ENCODE data around the gene CCM2L. TPM values are rescaled to one million over a fixed set of nuclear protein-coding genes. Genes with fewer than 3 reads are reported as not detected.

CCM2L gene
- 2.8 TPM for total RNA-seq

DNA sequence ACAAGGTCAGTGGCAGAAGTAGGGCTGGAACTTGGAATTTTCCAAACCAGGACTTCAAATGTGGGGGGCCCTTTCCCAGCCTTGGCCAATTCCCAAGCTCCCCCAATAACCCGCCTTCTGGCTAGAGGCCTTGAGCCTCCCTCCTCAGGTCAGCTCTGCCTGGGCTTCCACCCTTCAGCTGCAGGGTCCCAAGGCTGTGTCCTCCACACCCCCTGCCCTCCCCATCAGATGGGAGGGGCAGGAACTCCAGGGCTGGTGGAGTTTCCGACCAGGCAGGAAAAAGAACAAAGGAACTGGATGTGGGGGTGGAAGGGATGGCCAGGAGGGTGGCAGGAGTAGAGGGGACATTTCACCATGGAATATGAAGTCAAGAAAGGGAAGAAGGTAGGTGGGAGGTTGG is at the start of gene CCM2L:
CCM2L (plus strand) TSS at position 338 of the 400 bp plus-strand sequence; CDS start at position 355, 17 bp downstream.

GRCh38 chr20:31967830-31968249 is 42.4 kb upstream of the CCM2L start, which contains the start of gene XKR7:
TSS of gene XKR7 (plus strand) at chr20:31968151. CDS start at chr20:31968176, 25 bp downstream.

GRCh38 chr20:32052090-32052777 is 42.0 kb downstream of the CCM2L start, which contains the start of gene HCK:
TSS of gene HCK (plus strand) at chr20:32052242.

Small RNAs within 50 kb of the gene (small RNA-seq; reads per million reads assigned to genes)
- not detected for gene RNA5SP481 (ENCODE audit: low replicate concordance)
- not detected for gene RNA5SP482 (ENCODE audit: low replicate concordance)

Other genes starting within 250 kb of the CCM2L start
- gene MYLK2, start 191.1 kb upstream of the CCM2L start, total RNA-seq = 0.94 TPM
- not detected for gene FOXS1, start 164.8 kb upstream of the CCM2L start, total RNA-seq
- 6.6 TPM for gene DUSP15, start 139.9 kb upstream of the CCM2L start, total RNA-seq
- gene TTLL9, start 139.8 kb upstream of the CCM2L start, total RNA-seq = 4.4 TPM
- gene PDRG1, start 58.4 kb upstream of the CCM2L start, total RNA-seq = 5.6 TPM
- 18.2 TPM for gene XKR7, start 42.3 kb upstream of the CCM2L start, total RNA-seq
- 2.2 TPM for gene HCK, start 41.8 kb downstream of the CCM2L start, total RNA-seq
- gene TM9SF4, start 99.3 kb downstream of the CCM2L start, total RNA-seq = 25.0 TPM
- 2.8 TPM for gene PLAGL2, start 197.3 kb downstream of the CCM2L start, total RNA-seq
- 22.5 TPM for gene POFUT1, start 197.4 kb downstream of the CCM2L start, total RNA-seq